Activated effector memory CD4-positive, alpha-beta T cell treated with Interleukin-2 at 50 U/mL for 16 hours (primary cell): ENCODE data around the gene YIPF3.
"Not testable (repeated sequence)": the region's sequence is repeated elsewhere in the genome, so short reads cannot be mapped to it uniquely, and the experiment has no call there.

ENCODE experiments used
- DNase-seq: peaks from one replicate; pipeline ENCODE4 v3.0.0-alpha.2; 2020

YIPF3 gene

GRCh38 chr6:43491750-43492661, 24.7 kb downstream of the YIPF3 start:
- DNase-seq: no peak

DNA sequence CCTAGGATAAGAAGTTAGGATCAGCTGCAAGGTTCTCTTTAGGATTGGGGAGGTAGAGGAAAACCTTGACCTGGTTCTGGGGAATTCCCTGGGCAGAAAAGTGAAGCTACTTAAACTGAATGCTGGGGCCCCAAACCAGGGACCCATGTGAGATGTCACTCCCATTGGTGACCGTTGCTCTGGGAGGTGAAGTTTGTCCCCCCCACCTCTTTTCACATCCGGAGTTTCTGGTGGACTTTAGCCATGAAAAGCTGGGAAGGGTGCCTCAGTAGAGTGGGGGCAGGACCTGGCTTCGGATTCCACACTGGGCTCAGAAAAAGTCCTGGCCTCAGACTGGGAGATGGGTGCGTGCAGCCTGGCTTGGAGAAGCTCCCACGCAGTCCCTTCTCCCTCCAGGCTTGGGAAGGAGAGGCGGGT, 26.2 kb downstream of the YIPF3 start:
- DNase-seq: no peak

GRCh38 chr6:43489277-43490072, 27.3 kb downstream of the YIPF3 start:
- DNase-seq: no peak

DNA sequence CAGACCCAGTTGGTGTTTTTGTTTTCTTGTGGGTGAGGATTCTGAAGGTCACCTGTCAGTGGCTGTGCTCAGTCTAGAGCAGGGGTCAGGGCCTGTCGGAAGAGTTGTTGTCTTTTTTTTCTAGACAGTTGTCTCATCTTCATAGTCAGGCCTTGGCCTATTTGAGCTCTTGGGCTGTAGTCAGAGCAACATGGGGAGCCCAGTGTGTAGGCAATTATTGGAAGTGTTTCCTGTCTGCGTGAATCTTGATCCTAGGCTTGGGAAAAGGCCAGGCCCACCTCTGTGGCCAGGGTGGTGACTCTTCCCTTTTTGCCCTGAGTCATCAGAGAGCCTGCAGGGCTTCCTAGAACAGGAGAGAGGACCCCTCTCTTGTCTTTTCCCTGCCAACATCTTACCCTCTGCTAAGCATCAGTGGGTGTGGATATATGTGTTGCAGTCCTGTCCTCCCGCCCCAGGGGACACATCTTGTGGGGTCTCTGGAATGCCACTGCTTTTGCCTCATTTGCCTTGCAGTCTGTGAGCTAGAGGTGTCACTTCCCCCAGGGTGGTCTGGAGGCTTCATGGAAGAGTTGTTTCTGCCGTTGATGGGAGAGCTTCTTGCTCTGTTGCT, 28.0 kb downstream of the YIPF3 start:
- DNase-seq: no peak

- no peak for DNase-seq
These were observed 35.0 kb downstream of the YIPF3 start for GRCh38 chr6:43481591-43482236.

DNA sequence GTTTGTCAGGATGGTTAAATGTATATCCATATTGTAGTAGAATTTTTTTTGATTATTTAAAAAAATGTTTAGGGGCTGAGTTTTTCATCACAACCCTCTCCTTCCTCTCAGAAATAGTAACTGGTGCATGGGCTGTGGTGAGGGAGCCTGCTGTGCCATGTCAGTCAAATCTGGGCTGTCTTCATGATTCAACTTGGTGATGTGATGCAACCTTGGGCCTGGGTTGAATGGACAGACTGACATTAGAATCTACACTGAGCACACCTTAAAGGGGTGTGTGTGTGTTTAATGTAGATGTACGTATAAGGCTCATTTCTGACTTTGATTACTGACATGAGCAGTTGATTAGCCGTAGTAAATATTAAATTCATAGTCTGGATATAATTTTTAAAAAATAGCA, 35.7 kb downstream of the YIPF3 start:
- no peak for DNase-seq

- DNase-seq: no peak
These were observed 38.7 kb downstream of the YIPF3 start for GRCh38 chr6:43478008-43478372.

- peak; percentile 93 for DNase-seq
These were observed 39.3 kb downstream of the YIPF3 start, which contains the start of gene TJAP1 for GRCh38 chr6:43477235-43478007. TJAP1 (plus strand) TSS chr6:43477570; CDS start chr6:43499002, 21,432 bp downstream.

- no peak for DNase-seq
These were observed 40.0 kb downstream of the YIPF3 start for GRCh38 chr6:43476746-43477145.

GRCh38 chr6:43475516-43475915, 41.2 kb downstream of the YIPF3 start:
- no peak for DNase-seq

- no peak for DNase-seq
These were observed 44.2 kb downstream of the YIPF3 start for GRCh38 chr6:43472515-43472914.

- no peak for DNase-seq
These were observed 45.3 kb downstream of the YIPF3 start for GRCh38 chr6:43471399-43471798.

GRCh38 chr6:43469947-43470346, 46.8 kb downstream of the YIPF3 start:
- no peak for DNase-seq

GRCh38 chr6:43468748-43469681, 47.7 kb downstream of the YIPF3 start:
- no peak for DNase-seq

DNA sequence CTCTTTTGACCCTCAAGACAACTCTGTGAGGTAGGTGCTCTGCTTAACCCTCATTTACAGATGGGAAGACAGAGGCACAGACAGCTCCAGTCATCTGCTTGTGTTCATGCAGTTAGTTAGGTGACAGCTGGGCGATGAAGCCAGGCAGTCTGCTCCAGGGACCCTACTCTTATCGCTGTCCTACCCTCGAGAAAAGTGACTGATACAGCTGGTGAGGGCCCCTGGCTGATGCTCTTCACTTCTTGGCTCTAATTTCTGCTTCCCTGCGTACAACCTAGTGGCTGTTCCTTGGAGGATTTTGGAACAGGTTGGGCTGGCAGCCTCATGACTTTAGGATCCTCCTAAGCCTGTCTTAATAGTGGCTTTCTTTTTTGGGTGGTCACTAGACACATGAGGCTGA, 48.5 kb downstream of the YIPF3 start:
- no peak for DNase-seq

DNA sequence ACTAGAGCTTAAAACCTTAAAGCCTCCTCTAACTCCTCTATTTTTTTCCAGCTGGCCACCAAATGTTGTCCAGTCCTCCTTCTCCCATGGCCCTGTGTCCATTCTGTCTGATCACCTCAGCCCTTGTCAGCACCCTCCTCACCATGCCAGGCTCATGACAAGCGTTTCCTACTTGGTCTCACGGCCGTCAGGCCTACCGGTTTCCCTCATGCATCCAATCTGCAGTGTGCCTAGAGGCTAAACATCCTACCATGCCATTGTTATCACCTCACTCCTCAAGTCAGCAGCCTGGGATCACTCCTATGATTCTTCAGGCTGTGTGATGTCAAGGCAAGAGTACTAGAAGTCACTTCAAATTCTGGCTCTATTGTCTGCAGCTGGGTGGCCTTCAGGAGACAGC, 49.0 kb downstream of the YIPF3 start:
- DNase-seq: no peak

- not testable (repeated sequence) for DNase-seq
These were observed 49.5 kb downstream of the YIPF3 start for GRCh38 chr6:43467265-43467664.

DNA sequence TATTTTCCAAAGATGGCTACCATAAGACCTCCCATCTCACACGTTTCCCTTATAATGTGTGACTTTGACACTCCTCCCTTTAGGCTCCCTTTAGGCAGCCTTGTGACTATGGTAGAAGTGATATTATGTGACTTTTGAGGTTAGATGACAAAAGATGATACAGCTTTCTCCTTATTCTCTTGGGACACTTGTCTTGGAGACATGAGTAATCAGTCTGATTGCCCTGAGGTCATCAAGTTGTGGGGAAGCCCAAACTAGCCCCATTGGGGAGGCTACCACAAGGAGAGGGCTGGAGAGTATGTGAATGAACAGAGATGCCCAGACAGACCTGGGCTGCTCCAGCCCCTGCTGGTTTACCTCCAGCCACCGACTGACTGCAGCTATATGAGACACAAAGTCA, 50.8 kb downstream of the YIPF3 start:
- no peak for DNase-seq

- DNase-seq: no peak
These were observed 52.4 kb downstream of the YIPF3 start for GRCh38 chr6:43464337-43464736.

DNA sequence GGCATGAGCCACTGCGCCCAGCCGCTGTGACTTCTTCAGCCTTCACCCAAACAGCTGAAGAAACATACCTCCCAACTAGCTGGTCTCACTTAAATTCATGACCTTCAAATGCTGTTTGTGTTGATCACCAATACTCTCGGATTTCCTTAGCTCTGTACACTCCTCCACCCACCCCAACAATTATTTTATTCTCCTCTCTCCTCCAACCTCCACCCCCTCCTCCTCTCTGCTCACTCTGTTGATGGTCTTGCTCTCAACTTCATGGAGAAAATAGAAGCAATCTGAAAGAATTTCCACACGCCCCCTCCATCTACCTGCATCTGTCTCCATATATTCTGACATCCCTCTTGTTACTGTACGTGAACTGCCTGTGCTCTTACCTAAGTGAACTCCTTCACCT, 54.8 kb downstream of the YIPF3 start:
- DNase-seq: no peak
